Neural cell (in vitro differentiated cells): ENCODE measurements around the gene KRT80. TPM values are rescaled to one million over a fixed set of nuclear protein-coding genes. Genes with fewer than 3 reads are reported as not detected.

Source experiments
- H2AFZ ChIP-seq: fragments of 200-600, 300-800 bp; sonication (generic), shearing (Covaris generic); 2 replicates; pipeline ENCODE4 v1.6.0; 2014; ENCODE audit warnings: low read depth, mild to moderate bottlenecking, antibody characterized with exemption, low read length, moderate library complexity
- H3F3A ChIP-seq: fragments of 200-600 bp; shearing (Covaris generic); 2 replicates; pipeline ENCODE4 v1.6.1; 2016; ENCODE audit warnings: mild to moderate bottlenecking, moderate library complexity, mixed read lengths, antibody characterized with exemption, low read length; ENCODE audit not compliant: insufficient read depth, poor library complexity, severe bottlenecking
- H3K27ac ChIP-seq: fragments of 200-600, 300-800 bp; sonication (generic), shearing (Covaris generic); 2 replicates; pipeline ENCODE4 v1.5.1; 2014; ENCODE audit warnings: mild to moderate bottlenecking, low read length, moderate library complexity
- H3K27me3 ChIP-seq: fragments of 300-800, 200-600 bp; sonication (generic), shearing (Covaris generic); 2 replicates; pipeline ENCODE4 v1.6.0; 2014; ENCODE audit warnings: mild to moderate bottlenecking, low read depth, low read length, moderate library complexity; ENCODE audit not compliant: insufficient read depth
- H3K36me3 ChIP-seq: fragments of 300-800, 200-600 bp; sonication (generic), shearing (Covaris generic); 2 replicates; pipeline ENCODE4 v1.5.1; 2014; ENCODE audit warnings: mild to moderate bottlenecking, antibody characterized with exemption, low read length, moderate library complexity; ENCODE audit not compliant: insufficient read depth
- H3K4me2 ChIP-seq: fragments of 300-800, 200-600 bp; sonication (generic), shearing (Covaris generic); 2 replicates; pipeline ENCODE4 v1.6.0; 2014; ENCODE audit warnings: mild to moderate bottlenecking, low read length
- H3K4me3 ChIP-seq: fragments of 300-800, 200-600 bp; sonication (generic), shearing (Covaris generic); 2 replicates; pipeline ENCODE4 v1.5.1; 2014; ENCODE audit warnings: mild to moderate bottlenecking, low read length, moderate library complexity
- H3K79me2 ChIP-seq: fragments of 200-600 bp; shearing (Covaris generic); replicated peaks from 2 replicates; pipeline ENCODE4 v1.6.0; 2014; ENCODE audit warnings: mild to moderate bottlenecking, low read length, moderate library complexity; ENCODE audit not compliant: insufficient read depth
- H3K9ac ChIP-seq: fragments of 300-800, 200-600 bp; sonication (generic), shearing (Covaris generic); 2 replicates; pipeline ENCODE4 v1.6.1; 2016; ENCODE audit warnings: mild to moderate bottlenecking, low read length, mixed read lengths
- H3K9me2 ChIP-seq: fragments of 200-600 bp; shearing (Covaris generic); 2 replicates; pipeline ENCODE4 v1.6.1; 2016; ENCODE audit warnings: mild to moderate bottlenecking, low read length, mixed read lengths; ENCODE audit not compliant: insufficient read depth
- H3K9me3 ChIP-seq: fragments of 200-600, 300-800 bp; sonication (generic), shearing (Covaris generic); 2 replicates; pipeline ENCODE4 v1.6.1; 2016; ENCODE audit warnings: mild to moderate bottlenecking, mixed run types, low read length, moderate library complexity, mixed read lengths
- H4K20me1 ChIP-seq: fragments of 200-600 bp; shearing (Covaris generic); 2 replicates; pipeline ENCODE4 v1.6.1; 2016; ENCODE audit warnings: mild to moderate bottlenecking, mixed run types; ENCODE audit not compliant: insufficient read depth
- EP300 ChIP-seq: fragments of 450-650 bp; conservative IDR thresholded peaks from 2 replicates; pipeline ENCODE4 v1.6.1; 2014; ENCODE audit warnings: antibody characterized with exemption, mild to moderate bottlenecking, moderate library complexity; ENCODE audit not compliant: poor library complexity, severe bottlenecking
- EZH2 ChIP-seq: fragments of 200-600, 300-800 bp; shearing (Covaris generic), sonication (generic); IDR thresholded peaks from 2 replicates; pipeline ENCODE4 v1.6.1; 2014; ENCODE audit warnings: antibody characterized with exemption, low read length, borderline replicate concordance, mild to moderate bottlenecking; ENCODE audit not compliant: insufficient read depth, poor library complexity, severe bottlenecking
- MXI1 ChIP-seq: fragments of 450-650 bp; conservative IDR thresholded peaks from 2 replicates; pipeline ENCODE4 v1.6.1; 2014; ENCODE audit warnings: antibody characterized with exemption, mild to moderate bottlenecking; ENCODE audit not compliant: poor library complexity, severe bottlenecking
- POLR2AphosphoS5 ChIP-seq: IDR thresholded peaks from 2 replicates; pipeline ENCODE4 v1.6.1; 2012
- RAD21 ChIP-seq: fragments of 450-650 bp; conservative IDR thresholded peaks from 2 replicates; pipeline ENCODE4 v1.6.1; 2014; ENCODE audit warnings: antibody characterized with exemption, mild to moderate bottlenecking, moderate library complexity
- SMC3 ChIP-seq: fragments of 450-650 bp; conservative IDR thresholded peaks from 2 replicates; pipeline ENCODE4 v1.6.1; 2014; ENCODE audit warnings: antibody characterized with exemption, mild to moderate bottlenecking, moderate library complexity; ENCODE audit not compliant: poor library complexity
- TAF1 ChIP-seq: IDR thresholded peaks from 2 replicates; pipeline ENCODE4 v1.6.1; 2012; ENCODE audit warnings: low read depth
- polyA plus RNA-seq: library from polyadenylated mRNA; depleted of rRNA; stranded (reverse); fragments of >200 nt; gene quantifications from 2 replicates; pipeline ENCODE4 v1.2.3, GENCODE V29; 2014
- TF ChIP-seq, protein P1 (sequence below): fragments of 450-650 bp; IDR thresholded peaks from 2 replicates; pipeline ENCODE4 v1.5.1; 2014; ENCODE audit warnings: antibody characterized with exemption, mild to moderate bottlenecking, moderate library complexity; ENCODE audit not compliant: poor library complexity, severe bottlenecking
- TF ChIP-seq, protein P2 (sequence below): IDR thresholded peaks from 2 replicates; pipeline ENCODE4 v1.6.1; 2012; ENCODE audit warnings: borderline replicate concordance

The KRT80 gene
- polyA plus RNA-seq, 1 donor from 2014 or later, result not detected

- Histone ChIP-seq H3K4me2 (no peak overlapping the region), H3K36me3 (no peaks in the 10 kb centered on the region), H3K9me2 (no peaks in the 10 kb centered on the region), H2AFZ (no peak overlapping the region), H4K20me1 (no peaks in the 10 kb centered on the region), H3F3A (no peaks in the 10 kb centered on the region), H3K4me3 (no peak overlapping the region), H3K9ac (no peak overlapping the region), H3K27ac (no peak overlapping the region), H3K27me3 (no peaks in the 10 kb centered on the region), H3K9me3 (no peaks in the 10 kb centered on the region), H3K79me2 (no peaks in the 10 kb centered on the region)
- no peak for TF ChIP-seq EZH2
- TF ChIP-seq POLR2AphosphoS5, result no peak
- no peak for TF ChIP-seq MXI1
- TF ChIP-seq SMC3, result no peak
- TF ChIP-seq TAF1, result no peak
- TF ChIP-seq EP300, result no peak
- TF ChIP-seq RAD21, result no peak
- TF ChIP-seq, protein P1, sequence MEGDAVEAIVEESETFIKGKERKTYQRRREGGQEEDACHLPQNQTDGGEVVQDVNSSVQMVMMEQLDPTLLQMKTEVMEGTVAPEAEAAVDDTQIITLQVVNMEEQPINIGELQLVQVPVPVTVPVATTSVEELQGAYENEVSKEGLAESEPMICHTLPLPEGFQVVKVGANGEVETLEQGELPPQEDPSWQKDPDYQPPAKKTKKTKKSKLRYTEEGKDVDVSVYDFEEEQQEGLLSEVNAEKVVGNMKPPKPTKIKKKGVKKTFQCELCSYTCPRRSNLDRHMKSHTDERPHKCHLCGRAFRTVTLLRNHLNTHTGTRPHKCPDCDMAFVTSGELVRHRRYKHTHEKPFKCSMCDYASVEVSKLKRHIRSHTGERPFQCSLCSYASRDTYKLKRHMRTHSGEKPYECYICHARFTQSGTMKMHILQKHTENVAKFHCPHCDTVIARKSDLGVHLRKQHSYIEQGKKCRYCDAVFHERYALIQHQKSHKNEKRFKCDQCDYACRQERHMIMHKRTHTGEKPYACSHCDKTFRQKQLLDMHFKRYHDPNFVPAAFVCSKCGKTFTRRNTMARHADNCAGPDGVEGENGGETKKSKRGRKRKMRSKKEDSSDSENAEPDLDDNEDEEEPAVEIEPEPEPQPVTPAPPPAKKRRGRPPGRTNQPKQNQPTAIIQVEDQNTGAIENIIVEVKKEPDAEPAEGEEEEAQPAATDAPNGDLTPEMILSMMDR, result no peak
- TF ChIP-seq, protein P2, sequence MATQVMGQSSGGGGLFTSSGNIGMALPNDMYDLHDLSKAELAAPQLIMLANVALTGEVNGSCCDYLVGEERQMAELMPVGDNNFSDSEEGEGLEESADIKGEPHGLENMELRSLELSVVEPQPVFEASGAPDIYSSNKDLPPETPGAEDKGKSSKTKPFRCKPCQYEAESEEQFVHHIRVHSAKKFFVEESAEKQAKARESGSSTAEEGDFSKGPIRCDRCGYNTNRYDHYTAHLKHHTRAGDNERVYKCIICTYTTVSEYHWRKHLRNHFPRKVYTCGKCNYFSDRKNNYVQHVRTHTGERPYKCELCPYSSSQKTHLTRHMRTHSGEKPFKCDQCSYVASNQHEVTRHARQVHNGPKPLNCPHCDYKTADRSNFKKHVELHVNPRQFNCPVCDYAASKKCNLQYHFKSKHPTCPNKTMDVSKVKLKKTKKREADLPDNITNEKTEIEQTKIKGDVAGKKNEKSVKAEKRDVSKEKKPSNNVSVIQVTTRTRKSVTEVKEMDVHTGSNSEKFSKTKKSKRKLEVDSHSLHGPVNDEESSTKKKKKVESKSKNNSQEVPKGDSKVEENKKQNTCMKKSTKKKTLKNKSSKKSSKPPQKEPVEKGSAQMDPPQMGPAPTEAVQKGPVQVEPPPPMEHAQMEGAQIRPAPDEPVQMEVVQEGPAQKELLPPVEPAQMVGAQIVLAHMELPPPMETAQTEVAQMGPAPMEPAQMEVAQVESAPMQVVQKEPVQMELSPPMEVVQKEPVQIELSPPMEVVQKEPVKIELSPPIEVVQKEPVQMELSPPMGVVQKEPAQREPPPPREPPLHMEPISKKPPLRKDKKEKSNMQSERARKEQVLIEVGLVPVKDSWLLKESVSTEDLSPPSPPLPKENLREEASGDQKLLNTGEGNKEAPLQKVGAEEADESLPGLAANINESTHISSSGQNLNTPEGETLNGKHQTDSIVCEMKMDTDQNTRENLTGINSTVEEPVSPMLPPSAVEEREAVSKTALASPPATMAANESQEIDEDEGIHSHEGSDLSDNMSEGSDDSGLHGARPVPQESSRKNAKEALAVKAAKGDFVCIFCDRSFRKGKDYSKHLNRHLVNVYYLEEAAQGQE, result no peak
Measured at GRCh38 chr12:52222692-52223091, 30.9 kb upstream of the KRT80 start.

GRCh38 chr12:52221912-52222457 lies 30.2 kb upstream of the KRT80 start:
- TF ChIP-seq TAF1 (no peak), EZH2 (no peak), MXI1 (no peak), POLR2AphosphoS5 (no peak), SMC3 (no peak), RAD21 (no peak), EP300 (no peak)
- TF ChIP-seq, protein P1, result no peak
- TF ChIP-seq, protein P2, result no peak
- H3K4me3 ChIP-seq, result no peak overlapping the region
- no peak overlapping the region for H3K9ac ChIP-seq
- H3K4me2 ChIP-seq, result no peak overlapping the region
- no peaks in the 10 kb centered on the region for H3K27me3 ChIP-seq
- H3K9me2 ChIP-seq, result no peaks in the 10 kb centered on the region
- H4K20me1 ChIP-seq, result no peaks in the 10 kb centered on the region
- H2AFZ ChIP-seq, result no peak overlapping the region
- no peaks in the 10 kb centered on the region for H3K79me2 ChIP-seq
- no peaks in the 10 kb centered on the region for H3F3A ChIP-seq
- no peaks in the 10 kb centered on the region for H3K36me3 ChIP-seq
- H3K9me3 ChIP-seq, result no peaks in the 10 kb centered on the region
- H3K27ac ChIP-seq, result no peak overlapping the region
